Lower leg skin (tissue), 4 donors: ENCODE measurements around the gene UBAC2. TPM values are rescaled to one million over a fixed set of nuclear protein-coding genes. Genes with fewer than 3 reads are reported as not detected.
"Not testable (repeated sequence)": the region's sequence is repeated elsewhere in the genome, so short reads cannot be mapped to it uniquely, and the experiment has no call there.

Experiments used
- DNase-seq, 2 donors: peaks; one replicate each; pipeline ENCODE4 v3.0.0-alpha.2; 2019; ENCODE audit warnings: low spot score in 2 of 2
- H3K4me3 ChIP-seq: fragments of 200-600 bp; sonication (generic); 2 replicates; pipeline ENCODE4 v1.5.1; 2017; ENCODE audit warnings: mild to moderate bottlenecking, low read depth; ENCODE audit not compliant: poor library complexity, severe bottlenecking
- CTCF ChIP-seq, 3 donors: fragments of 450-650 bp; IDR thresholded peaks; one replicate each; pipeline ENCODE4 v1.5.1; 2016; ENCODE audit warnings: antibody characterized with exemption in 3 of 3, mild to moderate bottlenecking in 3 of 3, moderate library complexity in 2 of 3
- POLR2A ChIP-seq, 2 donors: fragments of 450-650 bp; IDR thresholded peaks; one replicate each; pipeline ENCODE4 v1.6.1; 2016 to 2017; ENCODE audit warnings: antibody characterized with exemption in 2 of 2, mild to moderate bottlenecking in 1 of 2, moderate library complexity in 1 of 2
- WGBS, 2 donors: methylation state at CpG; one replicate each; pipeline ENCODE4 v1.1.5; 2018; 5-methylcytosine and 5-hydroxymethylcytosine counted together
- intact Hi-C: fragments of 100-400 bp; cut with DNase I; formaldehyde crosslinking; loops from one replicate; pipeline ENCODE4 v1.15.0; 2023; ENCODE audit warnings: low total_unique reads
- total RNA-seq, 4 donors: library from RNA; depleted of rRNA; stranded (reverse); fragments of >200 nt; gene quantifications; one replicate each; pipeline ENCODE4 v1.1.0, GENCODE V29; 2016

UBAC2 gene
- total RNA-seq, 4 donors from 2014 or later = 94.8 to 125 (median 106) TPM

GRCh38 chr13:99408703-99409000 lies 208.0 kb downstream of the UBAC2 start:
- 96 to 97% methylated on average over 10 of the region's 10 CpGs for WGBS, 2 donors
- intact Hi-C loops = no loop called here
- no peak for DNase-seq
- no peak for TF ChIP-seq CTCF (IDR thresholded peaks at IDR 0.05)
- TF ChIP-seq POLR2A (IDR thresholded peaks at IDR 0.05) = no peak
- H3K4me3 ChIP-seq = no peak overlapping the region

- peak in 1 of 2 donors; percentile 50 for DNase-seq
Observed at GRCh38 chr13:99409461-99410083, 208.9 kb downstream of the UBAC2 start.

GRCh38 chr13:99410646-99411475 lies 210.2 kb downstream of the UBAC2 start:
- DNase-seq = peak in 1 of 2 donors; percentile 59
- 87 to 89% methylated on average over 13 of the region's 13 CpGs for WGBS, 2 donors
- intact Hi-C loops, H3K4me3 ChIP-seq: not testable (repeated sequence)

More at GRCh38 chr13:99409461-99410083, 208.9 kb downstream of the UBAC2 start:
- WGBS, 2 donors = 86 to 91% methylated on average over 10 to 11 of the region's 11 CpGs
- intact Hi-C loops, H3K4me3 ChIP-seq: not testable (repeated sequence)

GRCh38 chr13:99412856-99413255 lies 212.2 kb downstream of the UBAC2 start:
- H3K4me3 ChIP-seq = no peak overlapping the region
- no peak for DNase-seq
- intact Hi-C loops = no loop called here
- TF ChIP-seq POLR2A (IDR thresholded peaks at IDR 0.05) (no peak), CTCF (IDR thresholded peaks at IDR 0.05) (no peak)
- WGBS, 2 donors = 82 to 83% methylated on average over 1 of the region's 1 CpG

- no peak overlapping the region for H3K4me3 ChIP-seq
- peak in 1 of 2 donors; percentile 46 for DNase-seq
- 86 to 90% methylated on average over 15 of the region's 15 CpGs for WGBS, 2 donors
- TF ChIP-seq POLR2A (IDR thresholded peaks at IDR 0.05) (no peak), CTCF (IDR thresholded peaks at IDR 0.05) (no peak)
- intact Hi-C loops = no loop called here
Observed at GRCh38 chr13:99414048-99414995, 213.7 kb downstream of the UBAC2 start.

GRCh38 chr13:99415014-99415650 lies 214.5 kb downstream of the UBAC2 start:
- 77 to 90% methylated on average over 13 of the region's 13 CpGs for WGBS, 2 donors
- peak in 1 of 2 donors; percentile 84 for DNase-seq
- no peak overlapping the region for H3K4me3 ChIP-seq
- no peak for TF ChIP-seq CTCF (IDR thresholded peaks at IDR 0.05)
- intact Hi-C loops = no loop called here
